Liver (tissue), 9 donors: ENCODE data around the gene DAPK2. TPM values are rescaled to one million over a fixed set of nuclear protein-coding genes. Genes with fewer than 3 reads are reported as not detected.

Experiments
- DNase-seq: peaks from one replicate; pipeline ENCODE4 v3.0.0-alpha.2; 2017; ENCODE audit warnings: low spot score
- H3K27ac ChIP-seq, 2 donors: one replicate each; pipeline ENCODE4 v1.7.0; 2013; ENCODE audit warnings: inconsistent platforms in 2 of 2, low read length in 2 of 2, control low read depth in 1 of 2, low read depth in 1 of 2, mild to moderate bottlenecking in 1 of 2
- H3K27me3 ChIP-seq, 4 donors: one replicate each; pipeline versions ENCODE4 v1.6.1 to v1.7.0; 2013; ENCODE audit warnings: low read length in 3 of 4, inconsistent platforms in 1 of 4, mild to moderate bottlenecking in 1 of 4, moderate library complexity in 1 of 4; ENCODE audit not compliant: control insufficient read depth in 4 of 4, insufficient read depth in 4 of 4
- H3K36me3 ChIP-seq, 4 donors: one replicate each; pipeline versions ENCODE4 v1.6.1 to v1.7.0; 2013; ENCODE audit warnings: low read length in 3 of 4, mild to moderate bottlenecking in 3 of 4, low read depth in 1 of 4, moderate library complexity in 1 of 4; ENCODE audit not compliant: control insufficient read depth in 4 of 4, insufficient read depth in 3 of 4
- H3K4me1 ChIP-seq, 4 donors: one replicate each; pipeline versions ENCODE4 v1.6.1 to v1.7.0; 2013; ENCODE audit warnings: low read length in 3 of 4, mild to moderate bottlenecking in 3 of 4, moderate library complexity in 1 of 4; ENCODE audit not compliant: control insufficient read depth in 4 of 4, insufficient read depth in 4 of 4
- H3K4me3 ChIP-seq, 3 donors: one replicate each; pipeline versions ENCODE4 v1.6.1 to v1.7.0; 2013; ENCODE audit warnings: low read length in 3 of 3, control low read depth in 1 of 3, low read depth in 1 of 3, mild to moderate bottlenecking in 1 of 3
- H3K9ac ChIP-seq, 2 donors: one replicate each; pipeline ENCODE4 v1.7.0; 2013; ENCODE audit warnings: low read length in 2 of 2, mild to moderate bottlenecking in 2 of 2, moderate library complexity in 2 of 2, control low read depth in 1 of 2, low read depth in 1 of 2
- H3K9me3 ChIP-seq, 4 donors: one replicate each; pipeline versions ENCODE4 v1.6.1 to v1.7.0; 2013; ENCODE audit warnings: low read length in 3 of 4; ENCODE audit not compliant: control insufficient read depth in 4 of 4
- ATF3 ChIP-seq: IDR thresholded peaks from 2 replicates; pipeline ENCODE4 v1.6.1; 2016; ENCODE audit warnings: antibody characterized with exemption
- CTCF ChIP-seq: fragments of 150-350 bp; IDR thresholded peaks from 2 replicates; pipeline ENCODE4 v1.5.1; 2017; ENCODE audit warnings: improper control_type of control experiment, low read depth, low read length; ENCODE audit not compliant: missing input control
- EGR1 ChIP-seq, 2 donors: IDR thresholded peaks; 2 replicates each; pipeline ENCODE4 v1.6.1; 2016 to 2018; ENCODE audit warnings: antibody characterized with exemption in 2 of 2, low read depth in 2 of 2
- FOXA1 ChIP-seq: IDR thresholded peaks from 2 replicates; pipeline ENCODE4 v1.6.1; 2016; ENCODE audit warnings: antibody characterized with exemption
- GABPA ChIP-seq, 2 donors: IDR thresholded peaks in 1 of 2; conservative IDR thresholded peaks in 1 of 2; 2 replicates each; pipeline ENCODE4 v1.6.1; 2016; ENCODE audit warnings: antibody characterized with exemption in 2 of 2, mild to moderate bottlenecking in 1 of 2, moderate library complexity in 1 of 2
- HNF4A ChIP-seq, 2 donors: conservative IDR thresholded peaks; 2 replicates each; pipeline ENCODE4 v1.6.1; 2016; ENCODE audit warnings: antibody characterized with exemption in 2 of 2, mild to moderate bottlenecking in 2 of 2
- HNF4G ChIP-seq: IDR thresholded peaks from 2 replicates; pipeline ENCODE4 v1.6.1; 2016; ENCODE audit warnings: antibody characterized with exemption
- JUND ChIP-seq, 2 donors: IDR thresholded peaks; 2 replicates each; pipeline ENCODE4 v1.6.1; 2016; ENCODE audit warnings: antibody characterized with exemption in 2 of 2
- RAD21 ChIP-seq, 2 donors: IDR thresholded peaks; 2 replicates each; pipeline ENCODE4 v1.6.1; 2016; ENCODE audit warnings: antibody characterized with exemption in 2 of 2, mild to moderate bottlenecking in 2 of 2
- REST ChIP-seq: IDR thresholded peaks from 2 replicates; pipeline ENCODE4 v1.6.1; 2016; ENCODE audit warnings: antibody characterized with exemption, mild to moderate bottlenecking
- RXRA ChIP-seq, 2 donors: IDR thresholded peaks; 2 replicates each; pipeline ENCODE4 v1.6.1; 2017 to 2018; ENCODE audit warnings: antibody characterized with exemption in 2 of 2, mild to moderate bottlenecking in 1 of 2
- SP1 ChIP-seq: IDR thresholded peaks from 2 replicates; pipeline ENCODE4 v1.6.1; 2018; ENCODE audit warnings: antibody characterized with exemption, mild to moderate bottlenecking
- YY1 ChIP-seq: IDR thresholded peaks from 2 replicates; pipeline ENCODE4 v1.6.1; 2016; ENCODE audit warnings: antibody characterized with exemption, mild to moderate bottlenecking
- ZBTB33 ChIP-seq: IDR thresholded peaks from 2 replicates; pipeline ENCODE4 v1.6.1; 2016; ENCODE audit warnings: antibody characterized with exemption
- WGBS: extraction: QIAGEN DNeasy Blood & Tissue Kit; methylation state at CpG from one replicate; pipeline ENCODE4 v1.1.7; 2013; 5-methylcytosine and 5-hydroxymethylcytosine counted together
- polyA plus RNA-seq, 2 donors: library from polyadenylated mRNA; stranded (reverse) in 1 of 2; unstranded in 1 of 2; fragments of 200-250 nt in 1 of 2; fragments of >200 nt in 1 of 2; fragmentation: Nextera tagmentation in 1 of 2; extraction: Ambion mirVana in 1 of 2; gene quantifications; one replicate each; pipeline versions ENCODE4 v1.2.1 to v1.2.3, GENCODE V29; 2013 to 2015
- total RNA-seq, 2 donors: library from RNA; depleted of rRNA; stranded (reverse); fragments of >200 nt; gene quantifications; one replicate each; pipeline ENCODE4 v1.2.3, GENCODE V29; 2014
- donor health status: healthy.
- donor health status: healthy.
- donor health status: healthy.
- donor health status: healthy.
- donor health status: healthy.

The DAPK2 gene
- total and polyA plus RNA-seq, 4 donors, result 1.0 to 3.6 (median 1.1) TPM

- no peaks in the 10 kb centered on the region for H3K9me3 ChIP-seq
- no peak overlapping the region for H3K27ac ChIP-seq
- peaks cover 10 to 29% (median 24%) of the 10 kb centered on the region in 4 donors for H3K4me1 ChIP-seq
- TF ChIP-seq RAD21 (IDR thresholded peaks at IDR 0.05) (no peak), ZBTB33 (no peak), HNF4A (conservative IDR thresholded peaks at IDR 0.05) (no peak), REST (no peak), JUND (IDR thresholded peaks at IDR 0.05) (no peak), YY1 (no peak), FOXA1 (no peak), SP1 (no peak), GABPA (IDR thresholded peaks at IDR 0.05 in 1 of 2, conservative IDR thresholded peaks at IDR 0.05 in 1 of 2) (no peak), CTCF (no peak)
- no peak overlapping the region for H3K4me3 ChIP-seq
- no peaks in the 10 kb centered on the region for H3K36me3 ChIP-seq
- WGBS, result 94% methylated on average over 5 of the region's 5 CpGs
- no peak overlapping the region for H3K9ac ChIP-seq
- no peak for DNase-seq
- no peaks in the 10 kb centered on the region for H3K27me3 ChIP-seq
Observed at GRCh38 chr15:63889831-63890230, 156.5 kb downstream of the DAPK2 start.

- Histone ChIP-seq H3K4me1 (peaks cover 10 to 34% (median 24%) of the 10 kb centered on the region in 4 donors), H3K27ac (peak overlapping the region; percentile 8 to 58), H3K9ac (no peak overlapping the region), H3K27me3 (no peaks in the 10 kb centered on the region), H3K9me3 (no peaks in the 10 kb centered on the region), H3K36me3 (no peaks in the 10 kb centered on the region), H3K4me3 (no peak overlapping the region)
- TF ChIP-seq FOXA1 (no peak), GABPA (IDR thresholded peaks at IDR 0.05 in 1 of 2, conservative IDR thresholded peaks at IDR 0.05 in 1 of 2) (no peak), RAD21 (IDR thresholded peaks at IDR 0.05) (no peak), CTCF (no peak), YY1 (no peak), RXRA (IDR thresholded peaks at IDR 0.05) (no peak), HNF4G (no peak), JUND (IDR thresholded peaks at IDR 0.05) (no peak), HNF4A (conservative IDR thresholded peaks at IDR 0.05) (no peak), EGR1 (IDR thresholded peaks at IDR 0.05; ENCODE audit: low read depth in 2 of 2) (no peak), ATF3 (no peak)
- no peak for DNase-seq
- WGBS, result 89% methylated on average over 3 of the region's 3 CpGs
Observed at GRCh38 chr15:63888823-63889222, 157.5 kb downstream of the DAPK2 start.
